Memory B cell (primary cell): ENCODE data around the gene ZNF646.

Experiments used
- ATAC-seq: fragments of 150-1000 bp; cut with Tn5 transposase; 2 replicates; pipeline ENCODE4 v1.10.0; 2021; ENCODE audit warnings: low read depth, mild to moderate bottlenecking, moderate library complexity
- DNase-seq, 2 donors: peaks; one replicate each; pipeline ENCODE4 v3.0.0; 2022; ENCODE audit warnings: low spot score in 2 of 2
- H3K27ac Mint-ChIP-seq: one replicate; pipeline ENCODE4 v1.8.0; 2022; ENCODE audit warnings: mild to moderate bottlenecking, moderate library complexity, mixed read lengths
- H3K27me3 Mint-ChIP-seq: one replicate; pipeline ENCODE4 v1.8.0; 2022; ENCODE audit warnings: mixed read lengths
- H3K36me3 Mint-ChIP-seq: one replicate; pipeline ENCODE4 v1.8.0; 2022; ENCODE audit warnings: mild to moderate bottlenecking, mixed read lengths
- H3K4me1 Mint-ChIP-seq: one replicate; pipeline ENCODE4 v1.8.0; 2022; ENCODE audit warnings: mixed read lengths
- H3K4me3 Mint-ChIP-seq: one replicate; pipeline ENCODE4 v1.8.0; 2022; ENCODE audit warnings: mild to moderate bottlenecking, moderate library complexity, mixed read lengths
- H3K9me3 Mint-ChIP-seq: one replicate; pipeline ENCODE4 v1.8.0; 2022; ENCODE audit warnings: mixed read lengths

The ZNF646 gene

GRCh38 chr16:31131841-31132271 lies 57.6 kb downstream of the ZNF646 start:
- peaks cover 7% of the 10 kb centered on the region for H3K36me3 Mint-ChIP-seq
- H3K27me3 Mint-ChIP-seq, result no peaks in the 10 kb centered on the region
- no peaks in the 10 kb centered on the region for H3K9me3 Mint-ChIP-seq
- no peak overlapping the region for H3K4me3 Mint-ChIP-seq
- H3K4me1 Mint-ChIP-seq, result no peaks in the 10 kb centered on the region
- ATAC-seq (no peak), DNase-seq (no peak)
- no peak overlapping the region for H3K27ac Mint-ChIP-seq

- Mint-ChIP-seq H3K4me1 (no peaks in the 10 kb centered on the region), H3K4me3 (no peak overlapping the region), H3K36me3 (peaks cover 7% of the 10 kb centered on the region), H3K9me3 (no peaks in the 10 kb centered on the region), H3K27ac (no peak overlapping the region), H3K27me3 (no peaks in the 10 kb centered on the region)
- ATAC-seq (no peak), DNase-seq (no peak)
Measured at GRCh38 chr16:31132303-31132979, 58.2 kb downstream of the ZNF646 start.

DNA sequence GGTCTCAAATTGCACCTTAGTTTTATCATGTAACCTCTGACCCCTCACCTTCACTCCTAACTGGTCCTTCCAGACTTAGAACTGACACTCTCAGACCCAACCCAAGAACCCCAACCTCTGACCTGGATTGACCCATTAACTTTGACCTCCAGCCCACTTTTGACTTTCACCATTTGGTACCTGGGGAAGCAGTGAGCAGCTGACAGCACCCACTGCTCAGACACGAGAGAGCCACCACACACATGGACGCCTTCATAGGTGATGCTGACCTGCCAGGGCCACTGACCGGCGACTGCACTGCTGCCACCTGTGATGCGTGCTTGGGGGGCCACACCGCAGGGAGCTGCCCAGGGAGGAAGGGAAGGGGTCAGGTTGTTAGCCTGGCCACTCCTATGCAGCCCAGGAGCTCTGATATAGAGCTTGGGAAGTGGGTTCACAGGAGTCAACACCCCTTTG lies 58.9 kb downstream of the ZNF646 start:
- Mint-ChIP-seq H3K4me3 (no peak overlapping the region), H3K36me3 (peaks cover 2% of the 10 kb centered on the region), H3K4me1 (no peaks in the 10 kb centered on the region), H3K9me3 (no peaks in the 10 kb centered on the region), H3K27ac (no peak overlapping the region), H3K27me3 (no peaks in the 10 kb centered on the region)
- no peak for ATAC-seq
- no peak for DNase-seq
